ENCODE results near the gene NOTUM. TPM values are rescaled to one million over a fixed set of nuclear protein-coding genes. Genes with fewer than 3 reads are reported as not detected.
A peak's percentile ranks its signal among the peaks of the same experiment; 100 is the strongest.

NOTUM gene
- total and polyA plus RNA-seq, 2 of the 4 experiments (the other 2 are of a cell fraction), result 0.05 TPM; not detected in 1

DNA sequence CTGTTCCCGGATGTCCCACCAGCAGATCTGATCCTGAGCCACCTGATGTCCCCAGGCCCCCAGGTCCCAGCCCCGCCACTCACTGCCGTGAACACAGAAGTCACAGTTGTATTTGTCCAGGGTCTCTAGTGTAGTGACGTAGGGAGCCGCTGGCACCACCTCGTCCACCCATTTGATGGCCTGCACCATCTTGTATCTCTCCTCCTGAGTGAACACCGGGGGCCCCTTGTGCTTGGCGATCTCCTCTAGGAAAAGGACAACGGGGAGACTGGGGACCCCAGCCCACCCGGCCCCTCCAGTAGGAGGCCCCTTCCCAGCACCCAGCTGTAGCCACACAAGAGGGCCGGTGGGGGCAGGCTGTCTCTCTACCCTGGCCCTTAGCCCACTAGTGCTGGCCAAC lies 52.2 kb downstream of the NOTUM start:
- Histone ChIP-seq H3K4me2 (ENCODE audit: low read depth, low read length) (no peak overlapping the region), H3K27ac (ENCODE audit: insufficient read depth, low read length) (no peak overlapping the region), H3K27me3 (ENCODE audit: control insufficient read depth, insufficient read depth, low read length) (no peaks in the 10 kb centered on the region), H3K79me1 (ENCODE audit: low read depth in 1 of 2, low read length in 2 of 2) (peaks cover 0 to 18% of the 10 kb centered on the region in 2 experiments; a peak in 2 of 4 replicates), H2BK5ac (ENCODE audit: low read depth, low read length, poor library complexity, severe bottlenecking) (no peak overlapping the region), H2BK20ac (ENCODE audit: low read depth, low read length) (no peak overlapping the region), H2AFZ (replicated peaks; ENCODE audit: low read length, poor library complexity) (no peak overlapping the region), H2BK15ac (ENCODE audit: low read depth, low read length) (no peak overlapping the region), H3K23ac (ENCODE audit: low read depth, low read length) (no peak overlapping the region), H4K8ac (ENCODE audit: low read depth in 2 of 2, low read length in 2 of 2) (no peak overlapping the region), H2BK120ac (ENCODE audit: low read depth, low read length) (no peak overlapping the region), H3K36me3 (ENCODE audit: control insufficient read depth, insufficient read depth, low read length) (peaks cover 30% of the 10 kb centered on the region), H3K14ac (replicated peaks; ENCODE audit: low read depth, low read length) (no peak overlapping the region), H4K20me1 (ENCODE audit: insufficient read depth, low read length) (peaks cover 14% of the 10 kb centered on the region), H3K4ac (ENCODE audit: low read depth, low read length) (no peak overlapping the region), H3K9me1 (ENCODE audit: insufficient read depth, low read length) (0 out of 2 replicates have a peak, but pooled peaks cover 4% of the 10 kb centered on the region), H3K18ac (ENCODE audit: low read depth, low read length) (no peak overlapping the region), H3K4me3 (ENCODE audit: insufficient read depth, low read depth, low read length) (no peak overlapping the region), H3K4me1 (ENCODE audit: control insufficient read depth, insufficient read depth, low read length) (peaks cover 5% of the 10 kb centered on the region), H4K5ac (ENCODE audit: low read depth, low read length) (no peak overlapping the region), H2AK9ac (replicated peaks; ENCODE audit: low read depth, low read length, poor library complexity) (peak overlapping the region; percentile 35), H2AK5ac (ENCODE audit: low read depth, low read length) (no peak overlapping the region), H3K56ac (ENCODE audit: extremely low read depth, insufficient read depth, low read length) (no peak overlapping the region), H4K91ac (ENCODE audit: insufficient read depth, low read depth, low read length) (no peak overlapping the region), H3K9me3 (ENCODE audit: control insufficient read depth, insufficient read depth, low read length) (no peaks in the 10 kb centered on the region), H3K9ac (ENCODE audit: low read depth, low read length) (no peak overlapping the region)
- no TSS peak for BruUV-seq (replicated peaks)
- ATAC-seq (ENCODE audit: low read depth) (no peak), DNase-seq (no peak)
- 100% methylated on average over 2 of the region's 11 CpGs; no CpG with 5 or more reads in 1 of the 2 experiments for WGBS, 2 experiments (ENCODE audit: extremely low coverage in 2 of 2, insufficient read length in 1 of 2)
- ChIA-PET CTCF (no interaction called here), POLR2A (ENCODE audit: unreplicated experiment) (no interaction called here)
- TF ChIP-seq MAFK (IDR thresholded peaks at IDR 0.05; ENCODE audit: low read depth, low read length) (no peak), CHD1 (IDR thresholded peaks at IDR 0.05; ENCODE audit: low read depth, low read length) (no peak)
- dilution Hi-C loops (cut with HindIII; ENCODE audit: low sequenced_read_pairs, unreplicated experiment), result no loop called here
- intact Hi-C loops (cut with micrococcal nuclease), result no loop called here
- in situ Hi-C loops (cut with MboI; ENCODE audit: low sequenced_read_pairs), result no loop called here
